HepG2 (cell line): ENCODE data around the gene KCNMA1. TPM values are rescaled to one million over a fixed set of nuclear protein-coding genes. Genes with fewer than 3 reads are reported as not detected.

Experiments
- ATAC-seq: fragments of 200-7000 bp; cut with Tn5 transposase; 3 replicates; pipeline ENCODE4 v1.9.1; 2020; ENCODE audit warnings: mild to moderate bottlenecking, moderate library complexity
- BruUV-seq: library from RNA; stranded (reverse); fragments of 400-500 nt; replicated peaks from 2 replicates; lab custom pipeline; 2021; lab: Mats Ljungman, UMichigan
- CTCF ChIA-PET: fragments of 300-600 bp; formaldehyde crosslinking; extraction: SDS; loops from one replicate; lab custom pipeline; 2021; ENCODE audit warnings: low total read pairs, inconsistent platforms, low intra/inter-chr PET ratio; lab: Yijun Ruan, JAX
- POLR2A ChIA-PET: fragments of 350-600 bp; sonication (Branson Sonifier 250); formaldehyde crosslinking; loops from one replicate; lab custom pipeline; 2020; ENCODE audit warnings: antibody characterized with exemption, inconsistent platforms; lab: Yijun Ruan, JAX
- DNase-seq: peaks from one replicate; pipeline ENCODE4 v3.0.0-alpha.2; 2015; ENCODE audit warnings: low spot score
- FAIRE-seq: peaks from 3 replicates; lab custom pipeline; 2011; peaks lifted over from hg19 to GRCh38; lab: Jason Lieb, UNC
- H2AFZ ChIP-seq: one replicate; pipeline ENCODE4 v1.6.1; 2011; ENCODE audit warnings: low read length, inconsistent platforms
- H3K27ac ChIP-seq: fragments of 300-600 bp; 3 replicates; pipeline ENCODE4 v1.8.0; 2011; ENCODE audit warnings: mixed run types, mild to moderate bottlenecking, mixed read lengths, low read length, inconsistent platforms; ENCODE audit not compliant: insufficient read depth; ENCODE audit errors: extremely low read length
- H3K27me3 ChIP-seq, 2 experiments: fragments of 200-600 bp in 1 of 2; 2 replicates in 1 of 2; 3 replicates in 1 of 2; pipeline versions ENCODE4 v1.6.0 to v1.8.0; 2011; ENCODE audit warnings: low read length in 2 of 2, mild to moderate bottlenecking in 2 of 2, moderate library complexity in 2 of 2, inconsistent platforms in 1 of 2; ENCODE audit not compliant: insufficient read depth in 2 of 2, control insufficient read depth in 1 of 2
- H3K36me3 ChIP-seq, 2 experiments: fragments of 200-600 bp in 1 of 2; replicated peaks in 1 of 2; 2 replicates in 1 of 2; 3 replicates in 1 of 2; pipeline versions ENCODE4 v1.5.1 to v1.8.0; 2011; ENCODE audit warnings: low read length in 2 of 2, inconsistent platforms in 1 of 2; ENCODE audit not compliant: insufficient read depth in 2 of 2, control insufficient read depth in 1 of 2
- H3K4me1 ChIP-seq: 2 replicates; pipeline ENCODE4 v1.5.1; 2012; ENCODE audit warnings: low read length, inconsistent platforms; ENCODE audit not compliant: insufficient read depth
- H3K4me2 ChIP-seq: 2 replicates; pipeline ENCODE4 v1.6.0; 2011; ENCODE audit warnings: low read depth, low read length, inconsistent platforms
- H3K4me3 ChIP-seq, 3 experiments: fragments of 200-600 bp in 1 of 3; sonication (generic), shearing (Covaris generic) in 1 of 3; replicated peaks in 1 of 3; 2 replicates each; pipeline ENCODE4 v1.5.1; 2011 to 2016; ENCODE audit warnings: low read length in 3 of 3, inconsistent platforms in 2 of 3, low read depth in 2 of 3, mild to moderate bottlenecking in 2 of 3, control low read depth in 1 of 3, mixed read lengths in 1 of 3; ENCODE audit not compliant: insufficient read depth in 1 of 3
- H3K79me2 ChIP-seq: one replicate; pipeline ENCODE4 v1.6.1; 2011; ENCODE audit warnings: low read length, inconsistent platforms; ENCODE audit not compliant: insufficient read depth
- H3K9ac ChIP-seq: 2 replicates; pipeline ENCODE4 v1.6.0; 2011; ENCODE audit warnings: mild to moderate bottlenecking, low read depth, low read length, inconsistent platforms; ENCODE audit not compliant: insufficient read depth
- H3K9me3 ChIP-seq: 2 replicates; pipeline ENCODE4 v1.5.1; 2012; ENCODE audit warnings: mild to moderate bottlenecking, low read length
- H4K20me1 ChIP-seq: 2 replicates; pipeline ENCODE4 v1.6.0; 2011; ENCODE audit warnings: inconsistent platforms, mild to moderate bottlenecking, low read length, moderate library complexity; ENCODE audit not compliant: insufficient read depth
- ELF3 ChIP-seq: IDR thresholded peaks from 2 replicates; pipeline ENCODE4 v1.6.1; 2016; ENCODE audit warnings: missing genetic modification reagents, missing compliant biosample characterization
- KAT2B ChIP-seq: fragments of 150-350 bp; IDR thresholded peaks from 2 replicates; pipeline ENCODE4 v1.6.1; 2014; ENCODE audit warnings: low read depth, low read length, borderline replicate concordance
- MEF2D ChIP-seq: sonication (generic); formaldehyde crosslinking; IDR thresholded peaks from 2 replicates; pipeline ENCODE4 v1.5.1; 2020; ENCODE audit warnings: mild to moderate bottlenecking, missing genetic modification reagents
- NFE2L2 ChIP-seq: fragments of 150-350 bp; IDR thresholded peaks from 2 replicates; pipeline ENCODE4 v1.6.1; 2014; ENCODE audit warnings: low read length
- PAXIP1 ChIP-seq: sonication (generic); formaldehyde crosslinking; conservative IDR thresholded peaks from 2 replicates; pipeline ENCODE4 v1.4.0; 2020; ENCODE audit warnings: mild to moderate bottlenecking, missing genetic modification reagents, moderate library complexity
- WGBS: methylation state at CpG from one replicate; pipeline ENCODE4 v1.1.6; 2017; ENCODE audit warnings: low lambda C conversion rate; 5-methylcytosine and 5-hydroxymethylcytosine counted together
- in situ Hi-C: cut with HindIII; loops from 2 replicates; pipeline ENCODE4 v1.10.0; 2017; ENCODE audit warnings: low pct_unique_long_range_greater_than_20kb; ENCODE audit not compliant: extremely low pct_ligation_motif_present
- intact Hi-C: fragments of 100-400 bp; cut with micrococcal nuclease; formaldehyde crosslinking; loops from one replicate; pipeline ENCODE4 v1.10.0; 2022; ENCODE audit not compliant: unreplicated experiment
- polyA plus RNA-seq, 8 experiments: library from polyadenylated mRNA; depleted of rRNA in 3 of 8; stranded (reverse) in 7 of 8; unstranded in 1 of 8; fragments of >200 nt; fragmentation: Illumina TruSeq in 4 of 8; extraction: Trizol in 4 of 8; gene quantifications; 2 replicates each; pipeline versions ENCODE4 v1.2.1 to v1.2.3, GENCODE V29; 2011 to 2016; ENCODE audit warnings: low read depth in 4 of 8, missing spikeins in 1 of 8, mixed read lengths in 1 of 8; ENCODE audit not compliant: insufficient read depth in 1 of 8
- total RNA-seq, 5 experiments: library from RNA; depleted of rRNA; stranded (reverse); fragments of >200 nt; fragmentation: Illumina TruSeq; extraction: Trizol; gene quantifications; 2 replicates each; pipeline ENCODE4 v1.2.3, GENCODE V29; 2016; ENCODE audit warnings: low read depth in 1 of 5

Gene KCNMA1
- total and polyA plus RNA-seq, 2 of the 13 experiments (the other 11 are each of a cell fraction or from before 2014, with no cell fraction given) = 0.02 TPM; not detected in 1

GRCh38 chr10:76990561-76990960, 647.0 kb downstream of the KCNMA1 start:
- no peak for ATAC-seq
- Histone ChIP-seq H3K4me1 (no peaks in the 10 kb centered on the region), H3K27ac (no peak overlapping the region), H3K9ac (no peak overlapping the region), H3K9me3 (no peaks in the 10 kb centered on the region), H3K36me3 (no peaks in the 10 kb centered on the region), H3K4me2 (no peak overlapping the region)
- WGBS = 4% methylated on average over 1 of the region's 1 CpG
- in situ Hi-C loops = no loop called here
- BruUV-seq = no TSS peak
- no peak for DNase-seq
- CTCF ChIA-PET = no interaction called here
- no peak for TF ChIP-seq MEF2D
- TF ChIP-seq NFE2L2 = no peak
- TF ChIP-seq ELF3 (CRISPR knock-in tag) = no peak
- no peak for TF ChIP-seq PAXIP1
- TF ChIP-seq KAT2B = no peak
- TF ChIP-seq, all 625 proteins: peak for 0
- H2AFZ ChIP-seq = no peak overlapping the region
- H3K27me3 ChIP-seq = peaks cover 1 to 23% of the 10 kb centered on the region in 2 experiments; a peak in 2 of 5 replicates
- no peak overlapping the region for H3K4me3 ChIP-seq
- POLR2A ChIA-PET = no interaction called here
- no peaks in the 10 kb centered on the region for H3K79me2 ChIP-seq
- H4K20me1 ChIP-seq = no peaks in the 10 kb centered on the region
- FAIRE-seq = no peak
- intact Hi-C loops = no loop called here
